Measurements from ENCODE around the gene MKNK2.
"Not testable (repeated sequence)": the region's sequence is repeated elsewhere in the genome, so short reads cannot be mapped to it uniquely, and the experiment has no call there.

Gene MKNK2

DNA sequence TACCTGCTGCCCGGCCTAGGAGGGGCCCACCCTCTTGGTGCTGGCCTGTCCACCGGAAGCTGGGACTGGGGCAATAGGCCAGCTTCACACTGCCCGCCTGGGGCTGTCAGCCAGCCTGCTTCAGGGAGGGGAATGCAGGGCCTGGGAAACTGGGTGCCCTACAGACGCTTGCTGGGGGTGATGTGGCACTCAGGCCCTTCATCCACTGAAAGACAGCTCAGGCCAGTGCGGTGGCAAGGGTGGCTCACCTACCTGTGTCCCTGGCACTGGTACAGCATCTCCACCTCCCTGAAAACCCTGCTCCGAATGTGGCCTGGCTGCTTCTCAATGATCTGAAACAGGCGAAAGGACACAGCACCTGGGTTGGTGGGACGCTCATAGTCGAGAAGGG, 7.8 kb downstream of the MKNK2 start:
- Mint-ChIP-seq H3K27me3 (no peaks in the 10 kb centered on the region), H3K36me3 (no peaks in the 10 kb centered on the region), H3K4me3 (peak overlapping the region; percentile 74), H3K9me3 (no peaks in the 10 kb centered on the region), H3K27ac (peak overlapping the region; percentile 86), H3K4me1 (peaks cover 35% of the 10 kb centered on the region)

DNA sequence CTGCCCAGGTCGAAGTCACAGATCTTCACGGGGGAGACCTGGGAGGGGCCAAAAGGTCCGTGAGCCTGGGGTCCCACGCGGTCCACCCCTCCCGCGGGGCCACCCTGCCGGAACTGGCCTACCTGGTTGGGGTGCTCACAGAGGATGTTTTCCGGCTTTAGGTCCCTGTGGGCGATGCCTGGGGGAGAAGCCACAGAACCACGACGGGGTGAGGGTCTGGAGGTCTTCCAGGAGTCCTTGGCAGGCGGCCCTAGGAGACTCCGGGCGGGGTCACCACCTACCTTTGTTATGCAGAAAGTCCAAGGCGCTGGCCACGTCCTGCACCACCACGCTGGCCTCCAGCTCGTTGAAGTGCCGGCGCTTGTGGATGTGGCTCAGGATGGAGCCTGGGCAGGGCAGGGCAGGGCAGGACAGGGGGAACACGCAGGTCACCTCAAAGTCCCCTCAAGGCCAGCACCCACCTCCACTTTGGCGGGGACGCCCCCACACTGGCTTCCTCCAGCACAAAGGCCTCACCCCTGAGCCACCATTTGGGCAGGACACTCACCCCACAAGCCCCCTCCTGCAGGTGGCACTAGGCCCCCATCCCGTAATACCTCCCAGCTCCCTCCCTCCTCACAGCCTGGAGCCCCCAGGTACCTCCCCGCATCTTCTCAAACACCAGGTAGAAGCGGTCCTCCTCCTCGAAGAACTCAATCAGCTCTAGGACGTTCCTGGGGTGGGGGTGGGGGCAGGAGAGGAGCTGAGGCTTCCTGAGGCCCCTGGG, 8.4 kb downstream of the MKNK2 start:
- no peaks in the 10 kb centered on the region for H3K36me3 Mint-ChIP-seq
- peak overlapping the region; percentile 76 for H3K27ac Mint-ChIP-seq
- H3K27me3 Mint-ChIP-seq: no peaks in the 10 kb centered on the region
- H3K9me3 Mint-ChIP-seq: no peaks in the 10 kb centered on the region
- peak overlapping the region; percentile 74 for H3K4me3 Mint-ChIP-seq
- peaks cover 30% of the 10 kb centered on the region for H3K4me1 Mint-ChIP-seq

DNA sequence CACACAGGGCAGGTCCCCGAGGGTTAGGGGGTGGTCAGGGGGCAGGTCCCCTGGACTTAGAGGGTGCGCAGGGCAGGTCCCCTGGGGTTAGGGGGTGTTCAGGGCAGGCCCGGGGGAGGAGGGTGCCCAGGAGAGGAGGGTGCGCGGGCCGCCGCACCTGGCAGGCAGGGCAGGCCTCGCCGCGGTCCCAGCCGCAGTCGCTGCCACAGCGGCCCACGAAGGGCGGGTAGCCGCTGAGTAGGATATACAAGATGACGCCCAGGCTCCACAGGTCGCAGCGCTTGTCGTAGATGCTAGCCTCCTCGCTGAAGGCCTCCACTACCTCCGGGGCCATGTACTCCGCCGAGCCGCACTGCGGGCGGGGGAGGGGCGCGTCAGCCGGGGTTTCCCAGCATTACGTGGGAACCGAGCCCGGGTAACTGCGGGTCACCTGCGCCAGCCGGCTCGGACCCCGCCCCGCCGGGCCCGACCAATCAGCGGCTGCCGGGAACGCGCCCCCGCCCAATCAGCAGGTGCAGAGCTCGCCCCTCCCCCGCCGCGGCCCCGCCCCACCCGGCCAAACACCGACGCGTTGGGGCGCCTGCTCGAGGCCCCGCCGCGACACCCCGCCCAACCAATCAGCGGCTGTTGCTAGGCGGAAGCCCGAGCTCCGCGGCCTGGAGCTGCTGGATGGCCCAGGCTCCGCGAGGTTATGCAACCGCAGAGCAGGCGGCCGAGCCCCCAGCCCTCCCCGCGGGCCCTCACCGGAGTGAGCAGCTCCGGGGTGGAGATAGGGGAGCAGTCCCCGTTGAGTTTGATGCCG, 9.2 kb downstream of the MKNK2 start:
- Mint-ChIP-seq H3K4me3 (peak overlapping the region; percentile 76), H3K9me3 (no peaks in the 10 kb centered on the region), H3K27ac (peak overlapping the region; percentile 76), H3K4me1 (peaks cover 23% of the 10 kb centered on the region), H3K36me3 (no peaks in the 10 kb centered on the region), H3K27me3 (no peaks in the 10 kb centered on the region)

DNA sequence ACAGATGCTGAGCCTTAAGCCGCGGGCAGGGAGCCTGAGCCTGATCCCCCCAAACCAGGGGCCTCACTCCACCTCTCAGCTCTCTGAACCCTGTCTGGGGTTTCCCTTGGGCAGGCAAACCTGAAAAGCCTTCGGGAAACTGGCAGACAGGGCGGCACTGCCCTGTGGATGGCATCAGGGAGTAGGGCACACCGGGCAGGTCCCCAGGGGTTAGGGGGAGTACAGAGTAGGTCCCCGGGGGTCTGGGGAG, 9.7 kb downstream of the MKNK2 start:
- Mint-ChIP-seq H3K9me3 (no peaks in the 10 kb centered on the region), H3K4me1 (peaks cover 21% of the 10 kb centered on the region), H3K4me3 (peak overlapping the region; percentile 76), H3K27ac (peak overlapping the region; percentile 41), H3K36me3 (no peaks in the 10 kb centered on the region), H3K27me3 (no peaks in the 10 kb centered on the region)

DNA sequence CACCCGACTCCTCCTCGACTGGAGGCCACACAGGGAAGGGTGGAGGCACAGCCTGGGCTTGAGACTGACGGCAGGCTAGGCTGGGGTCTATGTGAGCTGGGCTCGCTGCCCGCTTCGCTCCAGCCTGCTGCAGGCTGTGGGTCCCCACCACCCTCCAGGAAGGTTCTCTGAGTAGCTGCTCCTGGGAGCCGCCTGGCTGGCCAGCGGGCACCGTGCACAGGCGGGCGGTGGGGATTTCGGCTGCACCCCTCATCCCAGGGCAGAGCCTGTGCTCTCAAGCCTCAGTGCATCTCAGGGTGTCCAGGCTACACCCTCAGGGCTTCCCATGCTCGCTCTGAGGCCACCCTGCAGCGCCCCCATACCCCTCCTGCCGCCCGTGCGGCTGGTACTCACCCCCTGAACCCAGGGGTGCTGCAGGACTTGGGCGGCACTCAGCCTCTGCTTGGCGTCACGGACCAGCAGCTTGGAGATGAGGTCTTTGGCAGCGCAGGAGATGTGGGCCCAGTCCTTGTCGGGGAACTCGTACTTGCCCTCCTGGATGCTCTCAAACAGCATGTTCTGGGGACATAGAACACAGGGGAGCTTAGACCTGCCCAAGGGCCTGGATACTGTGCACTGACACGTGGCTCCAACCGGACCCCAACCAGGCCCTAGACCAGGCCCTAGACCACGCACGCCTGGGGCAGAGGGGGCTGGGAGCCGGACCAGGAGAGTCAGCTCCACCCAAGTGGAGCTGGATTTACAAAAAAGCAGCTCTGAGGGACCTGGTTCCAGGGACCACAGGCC, 10.2 kb downstream of the MKNK2 start:
- H3K27ac Mint-ChIP-seq: no peak overlapping the region
- no peaks in the 10 kb centered on the region for H3K9me3 Mint-ChIP-seq
- peak overlapping the region; percentile 76 for H3K4me3 Mint-ChIP-seq
- no peaks in the 10 kb centered on the region for H3K36me3 Mint-ChIP-seq
- peaks cover 21% of the 10 kb centered on the region for H3K4me1 Mint-ChIP-seq
- H3K27me3 Mint-ChIP-seq: no peaks in the 10 kb centered on the region

DNA sequence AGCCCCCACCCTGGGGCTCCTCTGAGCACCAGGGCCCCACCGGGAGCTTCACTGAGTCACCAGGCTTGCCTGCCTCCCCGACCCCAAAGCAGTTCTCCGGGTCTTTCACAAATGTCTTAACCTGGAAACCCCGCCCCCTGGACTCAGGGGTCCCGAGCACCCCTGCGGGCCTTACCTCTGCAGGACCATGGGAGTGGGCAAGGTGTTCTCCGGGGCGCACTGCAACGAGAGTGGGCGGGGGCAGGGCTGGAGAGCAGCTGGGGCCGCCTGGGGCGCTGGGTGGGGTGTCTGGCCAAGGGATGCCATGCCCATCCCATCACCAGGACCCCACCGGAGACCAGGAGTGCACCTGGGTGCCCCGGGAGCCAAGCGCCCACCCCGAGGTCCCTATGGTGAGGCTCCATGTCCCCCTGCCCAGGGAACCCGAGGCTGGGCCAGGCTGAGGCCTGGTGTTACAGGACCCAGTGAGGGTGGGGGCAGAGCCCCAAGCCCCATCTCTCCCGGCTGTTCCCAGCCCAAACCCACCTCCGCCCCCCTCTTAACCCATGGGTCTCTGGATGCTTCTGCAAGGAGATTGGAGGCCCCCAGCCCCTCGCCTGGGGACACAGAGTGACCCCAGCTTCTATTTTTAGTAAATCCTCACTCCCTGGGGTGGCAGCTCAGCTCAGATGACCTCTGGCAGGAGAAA, 10.9 kb downstream of the MKNK2 start:
- Mint-ChIP-seq H3K27me3 (no peaks in the 10 kb centered on the region), H3K4me1 (peaks cover 24% of the 10 kb centered on the region), H3K9me3 (no peaks in the 10 kb centered on the region), H3K4me3 (no peak overlapping the region), H3K36me3 (no peaks in the 10 kb centered on the region), H3K27ac (no peak overlapping the region)

DNA sequence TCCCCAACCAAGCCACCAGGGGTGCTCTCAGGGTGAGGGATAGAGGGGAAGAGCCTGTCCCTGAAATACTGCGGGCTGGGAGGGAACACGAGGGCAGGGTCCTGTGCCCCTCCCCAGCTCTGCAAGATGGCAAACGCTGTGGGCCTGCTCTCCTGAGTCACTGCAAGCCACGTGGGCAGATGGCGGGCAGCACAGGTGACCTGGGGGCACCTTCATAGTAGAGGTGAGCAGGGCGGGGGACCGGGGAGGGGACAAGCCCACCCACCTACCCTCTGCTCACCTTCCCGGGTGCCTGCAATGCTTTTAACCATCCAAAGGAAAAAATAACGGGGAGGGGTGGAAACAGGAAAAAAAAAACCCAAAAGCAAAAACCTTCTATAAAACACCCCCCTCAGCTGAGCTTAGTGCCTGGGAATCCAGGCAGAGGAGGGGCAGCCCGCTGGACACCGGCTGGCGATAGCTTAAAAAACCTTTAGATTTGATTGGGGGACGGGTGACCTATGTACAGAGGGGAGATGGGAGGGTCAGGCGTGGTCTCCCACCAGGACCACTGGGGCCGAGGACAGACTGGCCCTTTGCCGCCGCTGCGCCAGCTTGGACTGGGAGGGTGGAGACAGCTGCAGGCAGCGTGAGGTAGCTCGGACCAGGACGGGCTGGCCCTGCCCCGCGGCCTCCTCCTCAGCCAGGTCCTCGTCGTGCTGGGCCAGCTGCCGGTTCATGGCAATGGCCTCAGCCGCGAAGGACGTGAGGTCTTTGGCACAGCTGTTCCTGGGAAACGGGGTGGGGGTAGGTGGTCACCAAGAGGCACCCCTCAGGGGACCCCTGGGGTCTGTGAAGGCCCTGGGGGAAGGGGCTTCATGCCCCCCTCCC, 11.7 kb downstream of the MKNK2 start:
- no peaks in the 10 kb centered on the region for H3K27me3 Mint-ChIP-seq
- H3K4me3 Mint-ChIP-seq: no peak overlapping the region
- peaks cover 27% of the 10 kb centered on the region for H3K4me1 Mint-ChIP-seq
- no peaks in the 10 kb centered on the region for H3K36me3 Mint-ChIP-seq
- no peak overlapping the region for H3K27ac Mint-ChIP-seq
- no peaks in the 10 kb centered on the region for H3K9me3 Mint-ChIP-seq

DNA sequence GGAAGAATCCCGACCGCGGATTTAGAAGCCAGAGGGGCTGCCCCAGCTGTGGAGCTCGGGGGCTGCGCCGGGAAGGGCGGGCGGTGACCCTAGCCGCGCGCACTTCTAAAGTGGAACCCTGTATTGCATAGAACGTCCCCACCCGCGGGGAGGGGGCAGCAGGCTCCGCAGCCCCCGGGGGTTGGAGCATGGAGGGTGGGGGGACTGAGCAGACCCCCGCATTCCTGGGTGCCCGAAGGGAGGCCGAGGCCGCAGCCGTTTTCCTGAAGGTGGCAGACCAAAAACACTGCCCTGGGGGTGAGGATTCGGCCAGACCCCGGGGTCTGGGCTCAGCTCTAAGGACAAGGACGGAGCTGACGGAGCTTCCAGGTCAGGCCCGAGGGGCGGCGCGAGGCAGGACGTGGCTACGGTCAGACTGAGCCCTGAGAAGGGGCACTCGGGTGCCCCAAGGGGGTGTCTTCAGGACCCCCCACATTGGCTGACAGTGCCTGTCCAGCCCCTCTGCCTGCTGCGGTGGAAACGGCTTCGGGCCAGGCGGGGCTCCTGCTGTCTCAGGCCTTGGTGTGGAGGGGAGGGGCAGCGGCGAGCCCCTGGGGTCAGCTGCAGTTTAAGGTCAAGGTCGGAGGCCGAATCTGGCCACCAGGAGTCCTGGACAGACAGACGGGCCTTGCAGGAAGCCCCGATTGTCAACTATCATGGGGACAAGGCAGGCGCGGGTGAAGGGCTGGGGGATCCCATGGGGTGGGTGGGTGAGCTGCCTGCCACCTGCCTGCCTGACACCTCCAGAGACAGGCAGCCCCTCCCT, 12.6 kb downstream of the MKNK2 start:
- H3K9me3 Mint-ChIP-seq: no peaks in the 10 kb centered on the region
- H3K27me3 Mint-ChIP-seq: no peaks in the 10 kb centered on the region
- H3K4me3 Mint-ChIP-seq: no peak overlapping the region
- H3K27ac Mint-ChIP-seq: no peak overlapping the region
- peaks cover 20% of the 10 kb centered on the region for H3K4me1 Mint-ChIP-seq
- no peaks in the 10 kb centered on the region for H3K36me3 Mint-ChIP-seq

DNA sequence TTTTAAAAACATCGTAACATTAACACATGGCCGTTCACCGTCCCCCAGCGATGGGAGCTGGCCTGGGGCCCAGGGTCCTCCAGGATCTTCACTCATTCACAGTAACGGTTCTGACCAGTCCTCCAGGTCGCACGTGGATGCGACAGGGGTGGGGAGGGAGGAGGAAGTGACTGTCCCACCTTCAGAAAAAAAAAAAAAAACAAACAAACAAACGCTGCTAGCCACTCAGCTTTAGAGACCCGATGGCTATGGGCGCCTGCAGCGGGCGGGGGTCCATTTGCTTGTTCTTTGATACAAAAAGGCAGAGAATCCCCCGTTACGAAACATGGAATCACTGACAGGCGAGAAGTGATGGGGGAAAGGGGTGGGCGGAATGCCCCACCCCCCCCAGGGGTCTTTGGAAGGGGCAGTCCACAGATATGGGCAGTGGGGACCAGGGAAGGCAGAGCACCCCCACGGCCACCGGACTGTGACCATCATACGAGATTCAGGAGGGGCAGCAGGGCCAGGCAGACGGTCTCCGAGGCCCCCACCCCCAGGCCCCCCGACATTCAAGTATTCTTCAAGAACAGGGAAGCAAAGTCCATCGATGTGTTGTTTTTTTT, 13.3 kb downstream of the MKNK2 start:
- Mint-ChIP-seq H3K36me3 (no peaks in the 10 kb centered on the region), H3K27ac (peak overlapping the region; percentile 35), H3K4me3 (no peak overlapping the region), H3K27me3 (no peaks in the 10 kb centered on the region), H3K9me3 (no peaks in the 10 kb centered on the region), H3K4me1 (peaks cover 24% of the 10 kb centered on the region)

DNA sequence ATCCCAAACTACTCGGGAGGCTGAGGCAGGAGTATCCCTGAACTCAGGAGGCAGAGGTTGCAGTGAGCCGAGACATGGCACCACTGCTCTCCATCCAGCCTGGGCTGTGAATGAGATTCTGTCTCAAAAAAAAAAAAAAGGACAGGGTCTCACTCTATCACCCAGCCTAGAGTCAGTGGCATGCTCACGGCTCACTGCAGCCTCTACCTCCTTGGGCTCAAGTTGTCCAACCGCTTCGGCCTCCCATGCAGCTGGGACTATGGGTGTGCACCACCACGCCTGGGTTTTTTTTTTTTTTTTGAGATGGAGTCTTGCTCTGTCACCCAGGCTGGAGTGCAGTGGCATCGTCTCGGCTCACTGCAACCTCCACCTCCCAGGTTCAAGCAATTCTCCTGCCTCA, 14.6 kb downstream of the MKNK2 start:
- Mint-ChIP-seq H3K4me3 (no peak overlapping the region), H3K4me1 (peaks cover 34% of the 10 kb centered on the region), H3K27ac (no peak overlapping the region), H3K27me3 (no peaks in the 10 kb centered on the region), H3K9me3 (no peaks in the 10 kb centered on the region), H3K36me3 (no peaks in the 10 kb centered on the region)

DNA sequence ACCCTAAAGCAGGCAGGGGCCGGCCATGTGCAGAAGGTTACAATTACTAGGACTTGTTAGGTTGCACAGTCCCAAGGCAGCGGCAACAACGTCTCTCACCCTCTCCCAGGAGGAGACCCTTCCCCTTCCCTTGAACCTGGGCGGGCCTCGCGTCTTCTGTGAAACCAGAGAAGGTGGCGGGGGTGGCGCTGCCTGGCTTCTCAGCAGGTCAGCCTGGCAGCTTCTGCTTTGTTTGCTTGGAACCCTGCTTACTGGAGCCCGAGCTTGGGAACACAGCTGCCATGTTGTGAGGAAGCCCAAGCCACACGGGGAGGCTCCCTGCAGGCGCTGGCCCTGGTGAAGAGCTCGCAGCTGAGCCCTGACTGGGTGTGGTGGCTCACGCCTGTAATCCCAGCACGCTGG, 15.5 kb downstream of the MKNK2 start:
- Mint-ChIP-seq H3K27me3 (no peaks in the 10 kb centered on the region), H3K27ac (no peak overlapping the region), H3K4me3 (no peak overlapping the region), H3K4me1 (peaks cover 28% of the 10 kb centered on the region), H3K9me3 (no peaks in the 10 kb centered on the region), H3K36me3 (no peaks in the 10 kb centered on the region)

DNA sequence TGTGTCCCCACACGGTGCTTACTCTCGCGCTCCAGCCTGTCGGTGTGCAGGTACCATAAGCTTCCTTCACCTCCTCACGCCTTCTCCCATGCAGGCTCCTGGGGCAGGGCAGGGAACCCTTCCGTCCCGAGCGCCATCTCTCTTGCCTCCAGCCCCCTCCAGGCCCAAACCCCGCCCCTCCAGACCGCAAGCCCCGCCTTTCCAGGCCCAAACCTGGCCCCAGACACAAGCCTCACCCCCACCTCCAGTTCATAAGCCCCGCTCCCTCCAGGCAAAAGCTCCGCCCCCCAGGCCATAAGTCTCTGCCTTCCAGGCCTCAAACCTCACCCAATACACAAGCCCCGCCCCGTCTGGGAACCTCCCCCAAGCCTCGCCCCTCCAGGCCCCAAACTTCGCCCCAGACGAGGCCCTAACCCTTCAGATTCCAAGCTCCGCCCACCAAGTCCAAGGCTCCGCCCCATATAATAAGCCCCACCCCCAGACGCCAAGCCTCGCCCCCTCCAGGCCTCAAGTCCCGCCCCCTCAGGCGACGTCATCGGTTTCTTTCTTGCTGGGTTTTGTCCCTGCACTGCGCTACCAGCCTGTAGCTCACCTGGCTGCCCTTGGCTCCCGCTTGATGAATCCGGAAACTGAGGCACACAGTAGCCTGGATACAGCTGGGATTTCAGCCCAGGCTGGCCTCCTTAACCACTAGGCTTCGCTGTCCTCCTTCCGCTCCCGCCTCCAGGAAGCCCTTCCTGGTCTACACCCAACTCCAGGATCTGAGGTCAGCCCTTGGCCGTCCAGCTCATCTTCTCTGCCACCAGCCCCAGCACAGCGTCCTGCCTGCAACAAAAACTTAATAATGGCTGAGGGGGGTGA, 16.1 kb downstream of the MKNK2 start:
- Mint-ChIP-seq H3K36me3 (no peaks in the 10 kb centered on the region), H3K4me1 (peaks cover 28% of the 10 kb centered on the region)

DNA sequence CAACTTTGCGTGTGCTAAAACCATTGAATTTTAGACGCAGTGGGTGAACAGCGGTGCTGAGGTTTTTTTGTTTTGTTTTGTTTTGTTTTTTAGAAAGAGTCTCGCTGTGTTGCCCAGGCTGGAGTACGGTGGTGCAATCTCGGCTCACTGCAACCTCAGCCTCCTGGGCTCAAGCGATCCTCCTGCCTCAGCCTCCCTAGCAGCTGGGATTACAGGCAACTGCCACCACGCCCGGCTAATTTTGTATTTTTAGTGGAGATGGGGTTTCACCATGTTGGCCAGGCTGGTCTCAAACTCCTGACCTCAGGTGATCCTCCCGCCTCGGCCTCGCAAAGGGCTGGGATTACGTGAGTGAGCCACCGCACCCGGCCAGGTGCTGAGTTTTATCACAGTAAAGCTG, 16.8 kb downstream of the MKNK2 start:
- not testable (repeated sequence) for H3K36me3 Mint-ChIP-seq, H3K9me3 Mint-ChIP-seq, H3K4me3 Mint-ChIP-seq, H3K27ac Mint-ChIP-seq, H3K27me3 Mint-ChIP-seq
- H3K4me1 Mint-ChIP-seq: peaks cover 28% of the 10 kb centered on the region

More for the DNA sequence above, 16.1 kb downstream of the MKNK2 start:
- no peak overlapping the region for H3K27ac Mint-ChIP-seq
- no peaks in the 10 kb centered on the region for H3K27me3 Mint-ChIP-seq
- H3K9me3 Mint-ChIP-seq: no peaks in the 10 kb centered on the region
- no peak overlapping the region for H3K4me3 Mint-ChIP-seq
